GM12864 (cell line): ENCODE results near the gene DNASE1.
A peak's percentile ranks its signal among the peaks of the same experiment; 100 is the strongest.
"Not testable (repeated sequence)": the region's sequence is repeated elsewhere in the genome, so short reads cannot be mapped to it uniquely, and the experiment has no call there.

Experiments
- DNase-seq: peaks from one replicate; pipeline ENCODE4 v3.0.0-alpha.2; 2011; ENCODE audit warnings: low read depth
- H3K4me3 ChIP-seq: 2 replicates; pipeline ENCODE4 v1.5.1; 2011; ENCODE audit warnings: mild to moderate bottlenecking, low read depth, low read length, control low read depth
- CTCF ChIP-seq: IDR thresholded peaks from 2 replicates; pipeline ENCODE4 v1.5.1; 2011; ENCODE audit warnings: low read depth, mild to moderate bottlenecking, moderate library complexity, low read length, control low read depth, inconsistent platforms; ENCODE audit errors: missing control alignments

DNASE1 gene

GRCh38 chr16:3654249-3654991 is at the start of gene DNASE1:
Gene DNASE1, plus strand, starts transcription at chr16:3654691. Its CDS starts 683 bp downstream, at chr16:3655374.
- no peak within 1 kb of the TSS for H3K4me3 ChIP-seq
- TF ChIP-seq CTCF, result peak; percentile 88
- peak; percentile 38 for DNase-seq

GRCh38 chr16:3606441-3606840 is 48.0 kb upstream of the DNASE1 start:
- TF ChIP-seq CTCF, result no peak
- DNase-seq, result no peak
- no peak overlapping the region for H3K4me3 ChIP-seq

GRCh38 chr16:3607161-3607560 is 47.3 kb upstream of the DNASE1 start:
- H3K4me3 ChIP-seq, result no peak overlapping the region
- TF ChIP-seq CTCF, result no peak
- DNase-seq, result no peak

- TF ChIP-seq CTCF, result no peak
- no peak for DNase-seq
- no peak overlapping the region for H3K4me3 ChIP-seq
These were observed 46.9 kb upstream of the DNASE1 start for GRCh38 chr16:3607634-3608033.

GRCh38 chr16:3608069-3608468 is 46.4 kb upstream of the DNASE1 start:
- H3K4me3 ChIP-seq, result 0 out of 2 replicates have a peak overlapping the region, but pooled peaks have one; percentile 4
- no peak for DNase-seq

GRCh38 chr16:3608976-3609375 is 45.5 kb upstream of the DNASE1 start:
- DNase-seq, result not testable (repeated sequence)

More at GRCh38 chr16:3608069-3608468, 46.4 kb upstream of the DNASE1 start:
- TF ChIP-seq CTCF, result no peak

GRCh38 chr16:3609895-3610697 is 44.4 kb upstream of the DNASE1 start:
- no peak for TF ChIP-seq CTCF
- peak overlapping the region; percentile 89 for H3K4me3 ChIP-seq
- DNase-seq, result no peak

More at GRCh38 chr16:3608976-3609375, 45.5 kb upstream of the DNASE1 start:
- H3K4me3 ChIP-seq, result not testable (repeated sequence)
